GM23248 (cell line): Measurements from ENCODE around the gene TNS3.

Source experiments
- EZH2 ChIP-seq: fragments of 200-600 bp; sonication (generic); IDR thresholded peaks from 2 replicates; pipeline ENCODE4 v1.6.1; 2018; ENCODE audit warnings: antibody characterized with exemption, mild to moderate bottlenecking; ENCODE audit not compliant: insufficient read depth, poor library complexity, severe bottlenecking
- EZH2phosphoT487 ChIP-seq: fragments of 200-600 bp; sonication (generic); IDR thresholded peaks from 2 replicates; pipeline ENCODE4 v1.6.1; 2018; ENCODE audit warnings: antibody characterized with exemption, moderate library complexity, mild to moderate bottlenecking, low read depth; ENCODE audit not compliant: insufficient read depth

DNA sequence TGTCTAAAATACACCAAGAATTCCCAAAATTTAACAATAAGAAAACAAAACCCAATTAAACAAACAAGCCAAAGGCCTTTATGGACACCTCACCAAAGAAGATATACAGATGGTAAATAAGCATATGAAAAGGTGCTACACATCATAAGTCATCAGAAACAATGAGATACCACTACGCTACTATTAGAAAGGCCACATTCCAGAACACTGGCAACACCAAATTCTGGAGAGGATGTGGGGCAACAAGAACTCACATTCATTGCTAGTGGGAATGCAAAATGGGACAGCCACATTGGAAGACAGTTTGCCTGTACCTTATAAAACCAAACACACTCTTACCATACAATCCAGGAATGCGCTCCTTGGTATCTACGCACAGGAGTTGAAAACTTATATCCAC, 291.4 kb downstream of the TNS3 start:
- TF ChIP-seq EZH2 = no peak
- no peak for TF ChIP-seq EZH2phosphoT487
